GM21515 (cell line): ENCODE measurements around the gene PFN2.
"Not testable (repeated sequence)": the region's sequence is repeated elsewhere in the genome, so short reads cannot be mapped to it uniquely, and the experiment has no call there.

ENCODE experiments used
- ATAC-seq: cut with Tn5 transposase; IDR thresholded peaks from one replicate; pipeline ENCODE4 v1.9.1; 2021; ENCODE audit not compliant: unreplicated experiment

Gene PFN2, protein sequence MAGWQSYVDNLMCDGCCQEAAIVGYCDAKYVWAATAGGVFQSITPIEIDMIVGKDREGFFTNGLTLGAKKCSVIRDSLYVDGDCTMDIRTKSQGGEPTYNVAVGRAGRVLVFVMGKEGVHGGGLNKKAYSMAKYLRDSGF

GRCh38 chr3:149970716-149971402 lies at the start of gene PFN2:
Gene PFN2 (minus strand): TSS chr3:149970895. CDS start chr3:149970856, 39 bp downstream.
- ATAC-seq: peak; percentile 37

GRCh38 chr3:150015901-150016300 lies 45.2 kb upstream of the PFN2 start:
- ATAC-seq: no peak

GRCh38 chr3:150014782-150015181 lies 44.1 kb upstream of the PFN2 start:
- no peak for ATAC-seq

GRCh38 chr3:150013801-150014200 lies 43.1 kb upstream of the PFN2 start:
- ATAC-seq: no peak

DNA sequence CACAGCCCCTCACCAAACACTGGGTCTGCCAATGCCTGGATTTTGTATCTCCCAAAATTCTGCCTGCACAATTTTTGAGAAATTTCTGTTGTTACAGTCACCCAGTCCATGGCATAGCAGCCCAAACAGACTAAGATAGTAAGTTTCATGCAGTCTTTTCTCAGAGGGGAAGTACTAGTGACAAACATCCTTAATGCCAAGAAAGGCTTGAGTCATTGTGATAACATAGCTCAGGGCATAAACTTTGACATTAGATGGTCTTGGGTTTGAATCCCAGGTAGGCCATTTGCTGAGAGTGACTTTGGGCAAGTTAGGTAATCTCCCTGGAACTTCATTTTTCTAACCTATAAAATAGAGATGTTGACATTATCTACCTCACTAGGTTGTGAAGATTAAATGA lies 36.1 kb upstream of the PFN2 start:
- no peak for ATAC-seq

GRCh38 chr3:150005243-150006112 lies 34.8 kb upstream of the PFN2 start:
- no peak for ATAC-seq

- ATAC-seq: no peak
Measured at GRCh38 chr3:150000641-150001040, 29.9 kb upstream of the PFN2 start.

GRCh38 chr3:149999421-149999820 lies 28.7 kb upstream of the PFN2 start:
- ATAC-seq: no peak

DNA sequence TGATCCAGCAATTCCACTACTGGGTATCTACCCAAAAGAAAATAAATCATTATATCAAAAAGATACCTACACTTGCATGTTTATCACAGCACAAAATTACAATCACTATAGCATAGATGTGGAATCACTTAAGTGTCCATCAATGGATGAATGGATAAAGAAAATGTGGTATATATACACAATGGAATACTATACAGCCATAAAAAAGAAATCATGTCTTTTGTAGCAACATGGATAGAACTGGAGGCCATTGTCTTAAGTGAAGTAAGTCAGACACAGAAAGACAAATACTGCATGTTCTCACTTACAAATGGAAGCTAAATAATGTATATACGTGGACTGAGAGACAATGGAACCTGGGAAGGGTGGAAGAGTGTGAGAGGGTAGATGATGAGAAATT lies 28.3 kb upstream of the PFN2 start:
- ATAC-seq: no peak

DNA sequence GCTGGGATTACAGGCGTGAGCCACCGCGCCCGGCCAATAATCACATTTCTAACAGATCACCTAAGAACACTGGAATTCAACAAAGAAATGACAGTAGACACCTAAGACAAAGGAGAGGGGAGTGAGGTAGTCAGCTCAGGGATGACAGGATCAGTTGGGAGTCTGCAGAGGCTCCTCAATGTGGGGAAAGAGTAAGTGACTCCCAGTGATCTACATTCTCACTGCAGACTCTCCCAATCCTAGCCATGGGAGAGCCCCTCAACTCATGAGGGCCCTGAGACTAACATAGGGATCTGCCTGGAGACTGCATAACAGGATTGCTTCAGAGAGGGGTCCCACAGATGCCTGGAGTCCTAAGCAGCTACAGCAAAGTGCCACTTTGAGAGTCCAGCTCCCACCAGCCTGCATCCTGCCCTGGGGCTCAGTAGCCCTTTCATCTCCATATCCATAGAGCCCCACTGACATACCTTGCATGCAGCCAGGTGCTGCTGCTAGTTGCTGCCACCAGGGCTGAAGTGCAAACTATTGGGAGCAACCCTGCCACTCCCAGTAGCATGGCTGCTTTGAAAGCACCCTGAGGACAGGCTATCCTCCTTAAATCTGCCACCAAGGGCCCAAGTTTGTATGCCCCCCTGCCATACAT lies 21.8 kb upstream of the PFN2 start:
- no peak for ATAC-seq

GRCh38 chr3:149990423-149990948 lies 19.8 kb upstream of the PFN2 start:
- no peak for ATAC-seq

- ATAC-seq: no peak
Measured at GRCh38 chr3:149989307-149989706, 18.6 kb upstream of the PFN2 start.

DNA sequence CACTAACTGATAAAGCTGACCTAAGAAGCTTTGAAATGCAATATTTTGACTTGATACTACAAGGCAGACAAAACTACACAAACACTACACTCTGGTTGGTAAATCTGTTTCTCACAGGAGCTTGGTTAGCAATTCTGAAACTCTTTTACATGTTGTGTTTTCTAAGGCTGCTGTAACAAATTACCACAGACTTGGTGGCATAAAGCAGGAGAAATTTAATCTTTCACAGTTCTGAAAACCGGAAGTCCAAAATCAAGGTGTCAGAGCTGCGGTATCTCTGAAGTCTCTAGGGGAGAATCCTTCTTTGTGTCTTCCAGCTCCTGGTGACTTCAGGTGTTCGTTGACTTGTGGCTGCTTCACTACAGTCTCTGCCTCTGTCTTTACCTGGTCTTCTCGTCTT lies 12.9 kb upstream of the PFN2 start:
- ATAC-seq: no peak

DNA sequence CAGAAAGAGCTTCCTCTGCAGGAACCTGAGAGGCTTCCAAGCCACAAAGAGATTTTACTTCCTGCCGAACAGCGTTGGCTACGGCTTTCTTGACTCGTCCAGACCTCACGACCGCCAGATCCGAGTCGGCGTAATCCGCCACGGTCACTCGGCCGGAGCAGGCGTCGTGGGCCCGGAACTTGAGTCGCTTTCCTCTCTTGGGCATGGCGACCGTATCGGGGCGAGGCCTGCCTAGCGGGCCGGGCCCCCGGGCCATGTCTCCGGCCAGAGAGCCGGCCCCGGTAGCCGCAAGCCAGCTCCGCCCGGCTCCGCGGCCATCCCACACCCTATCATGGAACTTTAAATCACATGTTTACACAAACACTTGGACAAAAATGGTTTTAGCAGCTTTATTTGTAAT lies 12.4 kb upstream of the PFN2 start:
- ATAC-seq: not testable (repeated sequence)

- not testable (repeated sequence) for ATAC-seq
Measured at GRCh38 chr3:149981979-149982378, 11.3 kb upstream of the PFN2 start.

DNA sequence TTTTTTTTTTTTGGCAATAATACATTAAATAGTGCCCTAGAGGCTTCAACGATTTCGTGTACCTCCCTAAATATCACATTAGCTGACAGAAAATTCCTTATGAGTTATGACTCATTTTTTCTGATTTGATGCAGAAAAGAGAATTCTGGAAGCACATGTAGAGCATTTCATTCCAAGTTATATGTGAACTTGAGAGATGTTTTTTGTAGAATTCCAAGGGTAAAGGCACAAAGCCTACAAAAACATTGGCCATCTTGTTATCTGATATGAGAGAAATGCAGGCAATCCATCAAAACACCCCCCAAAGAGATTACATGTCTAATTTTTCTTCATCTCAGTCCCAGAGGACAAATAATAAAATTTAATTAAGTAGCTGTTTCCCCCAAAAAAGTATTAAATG lies 6.7 kb upstream of the PFN2 start:
- no peak for ATAC-seq

- no peak for ATAC-seq
Measured at GRCh38 chr3:149975919-149976318, 5.2 kb upstream of the PFN2 start.

GRCh38 chr3:149971403-149972075 lies 844 bp upstream of the PFN2 start:
- peak; percentile 5 for ATAC-seq

DNA sequence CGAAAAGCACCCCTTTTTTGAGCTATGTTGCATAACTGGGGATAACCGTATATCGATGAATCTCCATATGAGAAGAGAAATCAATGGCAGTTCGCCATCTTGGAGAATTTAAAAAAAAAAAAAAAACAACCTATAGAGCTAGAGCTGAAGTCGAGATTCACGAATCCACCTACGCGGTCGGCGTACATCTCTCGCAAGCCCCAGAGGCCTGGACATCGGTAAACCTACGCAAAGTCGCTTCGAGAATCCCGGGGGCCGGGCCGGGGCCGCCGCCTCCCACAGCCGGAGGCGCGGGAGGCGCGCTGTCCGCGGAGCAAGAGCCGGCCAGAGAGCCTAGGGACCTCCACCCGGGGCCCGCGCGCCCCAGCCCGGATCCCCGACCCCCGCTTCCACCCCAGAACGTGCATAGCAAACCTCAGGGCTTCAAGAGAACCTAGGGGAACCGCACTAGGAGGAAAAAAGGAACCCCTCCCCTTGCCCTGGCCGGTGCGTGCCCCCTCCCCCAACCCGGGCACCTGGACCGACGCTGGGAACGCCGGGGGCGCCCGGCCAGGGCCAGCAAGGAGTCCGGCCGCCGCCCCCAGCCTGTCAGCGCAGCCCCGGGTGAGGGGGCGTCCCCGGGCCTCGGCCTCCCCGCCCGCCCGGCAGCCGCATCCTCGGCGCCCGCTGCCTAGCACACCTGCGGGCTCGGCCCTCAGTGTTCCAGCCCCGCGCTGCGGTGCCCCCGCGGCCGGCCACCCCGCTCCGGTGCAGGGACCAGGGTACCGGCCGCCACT lies 567 bp downstream of the PFN2 start:
- peak; percentile 68 for ATAC-seq
